Neuronal stem cell (in vitro differentiated cells): ENCODE measurements around the gene ULK2.
A peak's percentile ranks its signal among the peaks of the same experiment; 100 is the strongest.

Experiments
- DNase-seq: peaks from one replicate; pipeline ENCODE4 v3.0.0-alpha.2; 2013; ENCODE audit warnings: low spot score
- H2AFZ ChIP-seq: one replicate; pipeline ENCODE4 v1.6.1; 2013; ENCODE audit warnings: mild to moderate bottlenecking, low read length, inconsistent platforms
- H2AK5ac ChIP-seq: 2 replicates; pipeline ENCODE4 v1.6.1; 2013; ENCODE audit warnings: low read depth, mild to moderate bottlenecking, inconsistent platforms, low read length, moderate library complexity, mixed read lengths
- H2BK120ac ChIP-seq: 2 replicates; pipeline ENCODE4 v1.6.1; 2013; ENCODE audit warnings: low read depth, mild to moderate bottlenecking, inconsistent platforms, low read length, moderate library complexity, mixed read lengths
- H2BK12ac ChIP-seq: one replicate; pipeline ENCODE4 v1.6.1; 2013; ENCODE audit warnings: low read length, inconsistent platforms
- H2BK15ac ChIP-seq: 2 replicates; pipeline ENCODE4 v1.6.1; 2013; ENCODE audit warnings: mild to moderate bottlenecking, low read length, inconsistent platforms, mixed read lengths
- H2BK5ac ChIP-seq: one replicate; pipeline ENCODE4 v1.6.1; 2013; ENCODE audit warnings: inconsistent platforms, mild to moderate bottlenecking, low read length, moderate library complexity
- H3K14ac ChIP-seq: one replicate; pipeline ENCODE4 v1.6.1; 2013; ENCODE audit warnings: low read length, inconsistent platforms
- H3K18ac ChIP-seq: 2 replicates; pipeline ENCODE4 v1.6.1; 2013; ENCODE audit warnings: low read length, inconsistent platforms
- H3K23ac ChIP-seq: 2 replicates; pipeline ENCODE4 v1.6.1; 2013; ENCODE audit warnings: low read depth, mild to moderate bottlenecking, mixed read lengths, low read length, inconsistent platforms; ENCODE audit not compliant: poor library complexity
- H3K27ac ChIP-seq: replicated peaks from 3 replicates; pipeline ENCODE4 v1.5.1; 2013; ENCODE audit warnings: low read length, inconsistent platforms
- H3K27me3 ChIP-seq, 3 experiments: 2 replicates each; pipeline ENCODE4 v1.6.1; 2013; ENCODE audit warnings: low read length in 3 of 3, mild to moderate bottlenecking in 2 of 3, inconsistent platforms in 1 of 3, low read depth in 1 of 3, mixed read lengths in 1 of 3, moderate library complexity in 1 of 3; ENCODE audit not compliant: control insufficient read depth in 3 of 3, insufficient read depth in 3 of 3
- H3K36me3 ChIP-seq, 2 donors: replicated peaks in 1 of 2; 2 replicates each; pipeline ENCODE4 v1.6.1; 2013; ENCODE audit warnings: low read length in 2 of 2; ENCODE audit not compliant: control insufficient read depth in 2 of 2, insufficient read depth in 2 of 2
- H3K4ac ChIP-seq: 2 replicates; pipeline ENCODE4 v1.6.1; 2013; ENCODE audit warnings: inconsistent platforms, mild to moderate bottlenecking, low read length, moderate library complexity
- H3K4me1 ChIP-seq, 2 donors: 1 replicate in 1 of 2; 2 replicates in 1 of 2; pipeline ENCODE4 v1.6.1; 2013; ENCODE audit warnings: low read length in 2 of 2, low read depth in 1 of 2; ENCODE audit not compliant: control insufficient read depth in 2 of 2, insufficient read depth in 1 of 2
- H3K4me2 ChIP-seq: one replicate; pipeline ENCODE4 v1.6.1; 2013; ENCODE audit warnings: mild to moderate bottlenecking, low read length, inconsistent platforms; ENCODE audit not compliant: insufficient read depth, poor library complexity, severe bottlenecking
- H3K4me3 ChIP-seq, 2 donors: 2 replicates each; pipeline ENCODE4 v1.5.1; 2013; ENCODE audit warnings: low read length in 2 of 2, mild to moderate bottlenecking in 2 of 2, inconsistent platforms in 1 of 2, moderate library complexity in 1 of 2
- H3K79me1 ChIP-seq: one replicate; pipeline ENCODE4 v1.6.1; 2013; ENCODE audit warnings: low read depth, mild to moderate bottlenecking, inconsistent platforms, low read length, moderate library complexity
- H3K9ac ChIP-seq: one replicate; pipeline ENCODE4 v1.6.1; 2013; ENCODE audit warnings: mild to moderate bottlenecking, low read depth, low read length, inconsistent platforms; ENCODE audit not compliant: poor library complexity
- H3K9me3 ChIP-seq, 2 donors: replicated peaks in 1 of 2; 2 replicates each; pipeline versions ENCODE3 to v1.6.1; 2013; ENCODE audit warnings: low read length in 2 of 2, mild to moderate bottlenecking in 2 of 2, inconsistent platforms in 1 of 2, low read depth in 1 of 2, mixed read lengths in 1 of 2, moderate library complexity in 1 of 2; ENCODE audit not compliant: control insufficient read depth in 2 of 2, insufficient read depth in 1 of 2
- H4K8ac ChIP-seq: one replicate; pipeline ENCODE4 v1.6.1; 2013; ENCODE audit warnings: low read depth, mild to moderate bottlenecking, inconsistent platforms, low read length, moderate library complexity
- H4K91ac ChIP-seq: one replicate; pipeline ENCODE4 v1.6.1; 2013; ENCODE audit warnings: low read length, low read depth, mild to moderate bottlenecking, inconsistent platforms; ENCODE audit not compliant: poor library complexity
- WGBS, 2 donors: extraction: QIAGEN DNeasy Blood & Tissue Kit; methylation state at CpG; one replicate each; pipeline ENCODE4 v1.1.7; 2013; ENCODE audit warnings: missing lambda C conversion rate in 2 of 2, mixed read lengths in 1 of 2; ENCODE audit not compliant: insufficient read length in 2 of 2, insufficient replicate concordance in 1 of 2; ENCODE audit errors: extremely low coverage in 2 of 2; 5-methylcytosine and 5-hydroxymethylcytosine counted together

Gene ULK2

DNA sequence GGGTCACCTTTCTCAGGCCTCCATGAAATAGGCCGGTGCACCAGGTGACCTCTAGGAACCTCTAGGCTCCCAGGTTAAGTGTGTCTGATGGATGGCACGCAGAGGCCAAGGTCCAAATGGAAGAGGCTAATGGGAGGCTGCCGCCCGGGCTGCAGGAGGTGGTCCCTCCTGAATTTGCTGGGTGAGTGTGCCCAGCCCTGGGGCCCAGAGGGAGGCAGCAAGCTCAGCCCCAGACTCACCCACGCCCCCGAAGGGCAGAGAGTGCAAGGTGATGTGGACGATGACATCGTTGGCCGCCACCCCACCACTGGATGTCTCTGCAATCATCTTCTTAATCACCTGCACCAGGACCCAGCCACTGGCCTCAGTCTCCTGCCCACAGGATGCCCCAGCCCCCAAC lies 129.0 kb downstream of the ULK2 start:
- H3K18ac ChIP-seq = peak overlapping the region; percentile 24
- H2BK120ac ChIP-seq = no peak overlapping the region
- no peak overlapping the region for H4K8ac ChIP-seq
- H3K4me3 ChIP-seq = no peak overlapping the region
- peaks cover 0 to 2% of the 10 kb centered on the region in 2 donors for H3K9me3 ChIP-seq
- no peak overlapping the region for H3K9ac ChIP-seq
- no peak overlapping the region for H2BK12ac ChIP-seq
- H3K27ac ChIP-seq = no peak overlapping the region
- no peaks in the 10 kb centered on the region for H3K4me1 ChIP-seq
- no peak overlapping the region for H2AFZ ChIP-seq
- peak overlapping the region; percentile 71 for H2BK15ac ChIP-seq
- no peak overlapping the region for H4K91ac ChIP-seq
- H2AK5ac ChIP-seq = peak overlapping the region; percentile 5
- H3K4me2 ChIP-seq = no peak overlapping the region
- peak overlapping the region; percentile 69 for H3K4ac ChIP-seq
- peak overlapping the region; percentile 37 for H3K23ac ChIP-seq
- no peaks in the 10 kb centered on the region for H3K36me3 ChIP-seq
- H3K79me1 ChIP-seq = peaks cover 1% of the 10 kb centered on the region
- DNase-seq = no peak
- no peak overlapping the region for H3K14ac ChIP-seq
- peaks cover 0 to 25% (median 0%) of the 10 kb centered on the region in 3 experiments for H3K27me3 ChIP-seq
- WGBS, 2 donors = no CpG with 5 or more reads among the region's 9 CpGs
- H2BK5ac ChIP-seq = peak overlapping the region; percentile 42

DNA sequence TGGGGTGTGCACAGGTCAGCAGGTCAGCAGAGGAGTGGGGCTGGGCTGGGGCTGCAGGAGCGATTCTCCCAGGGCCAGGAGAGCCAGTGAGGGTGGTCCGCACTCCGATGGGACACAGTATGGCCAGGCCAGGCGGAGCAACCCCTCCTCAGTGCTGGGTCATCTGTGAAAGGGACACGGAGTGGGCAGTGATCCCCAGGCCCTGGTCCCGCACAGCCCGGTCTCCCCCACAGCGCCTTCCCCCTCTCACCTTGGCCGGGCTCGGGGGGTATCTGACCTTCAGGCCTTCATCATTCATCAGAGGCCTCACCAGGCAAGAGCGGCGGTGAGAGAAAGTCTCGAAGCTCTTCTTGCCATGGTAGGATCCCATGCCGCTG lies 129.7 kb downstream of the ULK2 start:
- Histone ChIP-seq H3K23ac (no peak overlapping the region), H2AK5ac (no peak overlapping the region), H3K36me3 (no peaks in the 10 kb centered on the region), H3K9ac (no peak overlapping the region), H3K27me3 (peaks cover 0 to 21% (median 0%) of the 10 kb centered on the region in 3 experiments), H3K27ac (no peak overlapping the region), H2BK5ac (peak overlapping the region; percentile 42), H3K4ac (no peak overlapping the region), H3K14ac (peak overlapping the region; percentile 86), H3K9me3 (peaks cover 0 to under 1% of the 10 kb centered on the region in 2 donors), H3K79me1 (peaks cover 1% of the 10 kb centered on the region), H4K91ac (no peak overlapping the region), H2BK12ac (no peak overlapping the region), H3K4me2 (no peak overlapping the region), H3K4me3 (no peak overlapping the region), H4K8ac (no peak overlapping the region), H3K4me1 (no peaks in the 10 kb centered on the region), H2BK15ac (no peak overlapping the region), H3K18ac (peak overlapping the region; percentile 29), H2AFZ (no peak overlapping the region), H2BK120ac (no peak overlapping the region)
- no peak for DNase-seq
- WGBS, 2 donors = no CpG with 5 or more reads among the region's 14 CpGs

DNA sequence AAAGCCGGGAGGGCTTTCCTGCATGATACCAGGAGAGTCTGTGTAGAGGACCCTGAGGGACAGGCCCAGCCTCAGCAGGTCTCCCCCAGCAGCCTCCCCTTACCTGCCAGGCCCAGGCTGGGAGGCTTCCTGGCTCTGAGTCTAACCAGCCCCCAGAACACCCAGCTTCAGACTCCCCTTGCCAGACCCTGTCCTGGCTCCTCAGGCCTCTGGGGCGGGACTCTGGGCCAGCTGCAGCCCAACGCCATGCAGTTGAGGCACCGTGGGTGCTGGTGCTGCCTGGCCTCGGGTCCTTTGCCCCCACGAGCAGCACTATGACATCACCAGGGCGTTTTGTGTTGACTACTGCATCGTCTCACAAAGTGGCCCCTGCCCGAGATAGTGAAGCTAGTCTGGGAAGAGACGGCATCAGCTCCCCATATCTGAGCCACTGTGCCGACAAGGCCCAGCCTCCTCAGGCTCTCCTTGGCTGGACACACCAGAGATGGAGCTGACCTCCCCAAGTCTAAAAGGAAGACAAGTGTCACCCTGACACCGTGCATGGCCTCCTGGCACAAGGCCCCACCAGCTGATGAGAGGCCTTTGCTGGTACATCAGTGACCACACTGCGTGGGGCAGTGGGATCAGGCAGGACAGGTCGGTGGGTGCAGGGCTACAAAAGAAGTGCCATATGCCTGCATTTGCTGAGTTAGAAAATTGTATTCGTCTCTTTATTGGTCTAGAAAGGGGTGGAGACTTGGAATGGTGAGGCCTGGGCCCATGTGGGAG lies 130.2 kb downstream of the ULK2 start:
- H3K79me1 ChIP-seq = peaks cover 1% of the 10 kb centered on the region
- no peak overlapping the region for H2BK5ac ChIP-seq
- no peaks in the 10 kb centered on the region for H3K36me3 ChIP-seq
- no peak overlapping the region for H3K27ac ChIP-seq
- H3K9me3 ChIP-seq = no peaks in the 10 kb centered on the region
- peak overlapping the region; percentile 66 for H3K23ac ChIP-seq
- peak overlapping the region; percentile 58 for H3K4ac ChIP-seq
- no peak overlapping the region for H3K14ac ChIP-seq
- WGBS, 2 donors = no CpG with 5 or more reads among the region's 15 CpGs
- no peak overlapping the region for H4K91ac ChIP-seq
- no peak overlapping the region for H3K4me2 ChIP-seq
- no peak overlapping the region for H2BK12ac ChIP-seq
- H3K4me3 ChIP-seq = no peak overlapping the region
- no peak for DNase-seq
- no peak overlapping the region for H2AFZ ChIP-seq
- no peak overlapping the region for H4K8ac ChIP-seq
- no peaks in the 10 kb centered on the region for H3K4me1 ChIP-seq
- peak overlapping the region; percentile 61 for H2BK15ac ChIP-seq
- H2BK120ac ChIP-seq = no peak overlapping the region
- H2AK5ac ChIP-seq = peak overlapping the region; percentile 81
- H3K27me3 ChIP-seq = peaks cover 0 to 21% (median 0%) of the 10 kb centered on the region in 3 experiments
- no peak overlapping the region for H3K9ac ChIP-seq
- peak overlapping the region; percentile 27 for H3K18ac ChIP-seq

DNA sequence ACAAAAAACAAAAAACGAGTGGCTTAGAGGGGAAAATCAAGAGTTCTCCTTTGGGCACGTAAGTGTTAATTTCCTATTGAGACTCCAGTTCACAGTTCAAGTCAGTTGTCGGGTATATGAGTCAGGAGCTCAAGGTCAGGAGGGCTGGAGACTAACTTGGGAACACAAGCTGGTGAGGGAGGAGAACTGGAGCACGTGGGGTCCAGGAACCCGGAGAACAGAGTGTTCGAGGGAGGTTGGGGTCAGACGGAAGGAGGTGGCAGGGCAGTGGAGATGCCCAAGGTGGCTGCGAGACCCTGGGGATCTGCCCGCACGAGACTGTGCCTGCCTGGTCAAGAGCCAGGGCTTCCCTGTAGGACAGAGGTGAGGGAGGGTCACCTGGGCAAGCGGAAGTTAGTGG lies 131.7 kb downstream of the ULK2 start:
- no peak overlapping the region for H3K4ac ChIP-seq
- H2BK12ac ChIP-seq = peak overlapping the region; percentile 85
- H2BK120ac ChIP-seq = no peak overlapping the region
- H2AK5ac ChIP-seq = no peak overlapping the region
- no peak overlapping the region for H3K4me2 ChIP-seq
- H2BK15ac ChIP-seq = no peak overlapping the region
- peaks cover 0 to 22% (median 0%) of the 10 kb centered on the region in 3 experiments for H3K27me3 ChIP-seq
- H2AFZ ChIP-seq = no peak overlapping the region
- no peak for DNase-seq
- H4K91ac ChIP-seq = no peak overlapping the region
- no peak overlapping the region for H3K14ac ChIP-seq
- H3K23ac ChIP-seq = peak overlapping the region; percentile 25
- no peak overlapping the region for H3K9ac ChIP-seq
- WGBS, 2 donors = no CpG with 5 or more reads among the region's 11 CpGs
- H2BK5ac ChIP-seq = no peak overlapping the region
- peak overlapping the region; percentile 29 for H3K18ac ChIP-seq
- no peak overlapping the region for H3K27ac ChIP-seq
- H3K4me3 ChIP-seq = no peak overlapping the region
- no peaks in the 10 kb centered on the region for H3K9me3 ChIP-seq
- H3K4me1 ChIP-seq = no peaks in the 10 kb centered on the region
- H3K79me1 ChIP-seq = peaks cover 1% of the 10 kb centered on the region
- H3K36me3 ChIP-seq = no peaks in the 10 kb centered on the region
- H4K8ac ChIP-seq = no peak overlapping the region
